HT1080 (cell line): Measurements from ENCODE around the gene RILPL1. TPM values are rescaled to one million over a fixed set of nuclear protein-coding genes. Genes with fewer than 3 reads are reported as not detected.
"Not testable (repeated sequence)": the region's sequence is repeated elsewhere in the genome, so short reads cannot be mapped to it uniquely, and the experiment has no call there.

Source experiments
- DNase-seq: peaks from one replicate; pipeline ENCODE4 v3.0.0-alpha.2; 2015; ENCODE audit warnings: low read depth
- total RNA-seq: library from RNA; depleted of rRNA; stranded (reverse); fragments of >200 nt; shearing (Covaris generic); gene quantifications from 2 replicates; pipeline ENCODE4 v1.2.3, GENCODE V29; 2014

RILPL1 gene
- total RNA-seq, 1 experiment from 2014 or later: 11.7 TPM

GRCh38 chr12:123497065-123497464 lies 36.5 kb downstream of the RILPL1 start:
- DNase-seq: no peak

- no peak for DNase-seq
Observed at GRCh38 chr12:123494124-123494851, 39.2 kb downstream of the RILPL1 start.

- DNase-seq: not testable (repeated sequence)
Observed at GRCh38 chr12:123492339-123493039, 41.0 kb downstream of the RILPL1 start.

GRCh38 chr12:123491481-123491880 lies 42.0 kb downstream of the RILPL1 start:
- DNase-seq: no peak

- DNase-seq: no peak
Observed at GRCh38 chr12:123491056-123491455, 42.5 kb downstream of the RILPL1 start.

GRCh38 chr12:123490089-123490488 lies 43.4 kb downstream of the RILPL1 start:
- no peak for DNase-seq

- no peak for DNase-seq
Observed at GRCh38 chr12:123489580-123489979, 43.9 kb downstream of the RILPL1 start.

GRCh38 chr12:123488539-123489230 lies 44.8 kb downstream of the RILPL1 start:
- no peak for DNase-seq

GRCh38 chr12:123487428-123487827 lies 46.1 kb downstream of the RILPL1 start:
- DNase-seq: no peak

GRCh38 chr12:123485756-123486155 lies 47.8 kb downstream of the RILPL1 start:
- no peak for DNase-seq

- DNase-seq: no peak
Observed at GRCh38 chr12:123483602-123484248, 49.8 kb downstream of the RILPL1 start.

- no peak for DNase-seq
Observed at GRCh38 chr12:123482876-123483275, 50.6 kb downstream of the RILPL1 start.

GRCh38 chr12:123481251-123481650 lies 52.3 kb downstream of the RILPL1 start:
- DNase-seq: not testable (repeated sequence)

GRCh38 chr12:123479442-123480180 lies 53.9 kb downstream of the RILPL1 start:
- DNase-seq: no peak

- peak; percentile 79 for DNase-seq
Observed at GRCh38 chr12:123478762-123479161, 54.8 kb downstream of the RILPL1 start.

- no peak for DNase-seq
Observed at GRCh38 chr12:123478069-123478468, 55.5 kb downstream of the RILPL1 start.

GRCh38 chr12:123475246-123475703 lies 58.2 kb downstream of the RILPL1 start:
- no peak for DNase-seq

GRCh38 chr12:123474485-123475245 lies 58.9 kb downstream of the RILPL1 start:
- DNase-seq: no peak

- no peak for DNase-seq
Observed at GRCh38 chr12:123472438-123472849, 61.1 kb downstream of the RILPL1 start.
